Neural progenitor cell (in vitro differentiated cells): ENCODE data around the gene ABL1.

ENCODE experiments used
- EZH2 ChIP-seq: fragments of 200-600 bp; sonication (generic); IDR thresholded peaks from 2 replicates; pipeline ENCODE4 v1.6.1; 2017; ENCODE audit warnings: antibody characterized with exemption, mild to moderate bottlenecking, moderate library complexity
- EZH2phosphoT487 ChIP-seq: fragments of 200-600 bp; sonication (generic); IDR thresholded peaks from 2 replicates; pipeline ENCODE4 v1.6.1; 2017; ENCODE audit warnings: antibody characterized with exemption
- TF ChIP-seq, protein P1 (sequence below): fragments of 200-600 bp; sonication (generic); IDR thresholded peaks from 2 replicates; pipeline ENCODE4 v1.5.1; 2017; ENCODE audit warnings: antibody characterized with exemption, mild to moderate bottlenecking

DNA sequence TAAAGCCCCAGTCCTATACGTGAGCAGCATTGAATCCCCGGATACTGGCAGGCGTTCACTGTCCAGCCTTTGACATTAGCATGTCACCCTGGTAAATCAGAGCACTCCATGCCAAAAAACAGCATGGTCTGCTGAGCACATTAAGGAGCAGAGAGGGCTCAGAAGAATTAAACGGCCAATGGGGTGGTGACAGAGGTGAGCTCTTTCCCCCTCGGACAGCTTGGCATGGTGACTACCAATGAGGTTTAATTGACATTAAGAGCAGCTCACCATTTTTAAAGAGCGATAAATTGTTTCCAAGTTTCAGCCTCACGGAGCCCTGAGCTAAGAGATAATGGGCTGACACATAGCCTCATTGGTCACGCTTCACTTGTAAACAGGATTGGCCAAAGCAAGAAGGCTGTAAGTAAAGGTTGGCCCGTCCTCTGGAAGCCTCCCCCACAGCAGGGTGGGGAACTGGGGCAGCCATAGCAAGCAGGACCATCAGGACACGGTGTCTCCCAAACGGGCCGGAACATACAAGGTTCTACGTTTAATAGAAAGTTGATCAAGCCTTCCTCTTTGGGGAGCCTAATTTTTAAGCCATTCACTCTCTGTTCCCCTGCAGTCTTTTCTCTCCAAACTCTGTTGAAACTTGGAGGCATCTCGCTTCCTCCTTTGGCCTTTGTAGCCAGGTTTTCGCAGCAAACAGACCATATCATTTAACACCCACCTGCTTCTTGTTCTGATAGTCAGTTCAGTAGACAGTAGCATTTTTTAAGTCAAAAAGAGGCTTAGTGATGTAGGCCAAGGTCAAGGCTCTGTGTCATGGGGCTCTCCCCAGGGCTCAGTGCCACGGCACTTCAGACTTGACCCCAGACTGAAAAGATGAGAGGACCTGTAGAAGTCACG, 35.7 kb downstream of the ABL1 start:
- TF ChIP-seq, protein P1, sequence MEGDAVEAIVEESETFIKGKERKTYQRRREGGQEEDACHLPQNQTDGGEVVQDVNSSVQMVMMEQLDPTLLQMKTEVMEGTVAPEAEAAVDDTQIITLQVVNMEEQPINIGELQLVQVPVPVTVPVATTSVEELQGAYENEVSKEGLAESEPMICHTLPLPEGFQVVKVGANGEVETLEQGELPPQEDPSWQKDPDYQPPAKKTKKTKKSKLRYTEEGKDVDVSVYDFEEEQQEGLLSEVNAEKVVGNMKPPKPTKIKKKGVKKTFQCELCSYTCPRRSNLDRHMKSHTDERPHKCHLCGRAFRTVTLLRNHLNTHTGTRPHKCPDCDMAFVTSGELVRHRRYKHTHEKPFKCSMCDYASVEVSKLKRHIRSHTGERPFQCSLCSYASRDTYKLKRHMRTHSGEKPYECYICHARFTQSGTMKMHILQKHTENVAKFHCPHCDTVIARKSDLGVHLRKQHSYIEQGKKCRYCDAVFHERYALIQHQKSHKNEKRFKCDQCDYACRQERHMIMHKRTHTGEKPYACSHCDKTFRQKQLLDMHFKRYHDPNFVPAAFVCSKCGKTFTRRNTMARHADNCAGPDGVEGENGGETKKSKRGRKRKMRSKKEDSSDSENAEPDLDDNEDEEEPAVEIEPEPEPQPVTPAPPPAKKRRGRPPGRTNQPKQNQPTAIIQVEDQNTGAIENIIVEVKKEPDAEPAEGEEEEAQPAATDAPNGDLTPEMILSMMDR: no peak
- TF ChIP-seq EZH2 (no peak), EZH2phosphoT487 (no peak)
